Endothelial cell of umbilical vein (primary cell): ENCODE results near the gene CHSY1.

Source experiments
- EZH2 ChIP-seq: IDR thresholded peaks from 2 replicates; pipeline ENCODE4 v1.6.1; 2012; ENCODE audit warnings: borderline replicate concordance, low read depth, mild to moderate bottlenecking, moderate library complexity, low read length, inconsistent platforms; ENCODE audit not compliant: severe bottlenecking
- GATA2 ChIP-seq: IDR thresholded peaks from 2 replicates; pipeline ENCODE4 v1.7.0; 2011; ENCODE audit warnings: low read depth, mild to moderate bottlenecking, moderate library complexity, mixed read lengths, low read length; ENCODE audit not compliant: insufficient read length, insufficient read depth
- JUN ChIP-seq: IDR thresholded peaks from 2 replicates; pipeline ENCODE4 v1.6.1; 2011; ENCODE audit warnings: borderline replicate concordance, low read depth; ENCODE audit not compliant: insufficient read length, insufficient read depth
- MYC ChIP-seq: IDR thresholded peaks from one replicate; pipeline ENCODE4 v1.6.1; 2011; ENCODE audit warnings: mild to moderate bottlenecking, low read depth, low read length
- POLR2A ChIP-seq: IDR thresholded peaks from 2 replicates; pipeline ENCODE4 v1.6.1; 2012; ENCODE audit warnings: low read depth, mild to moderate bottlenecking, control low read depth, low read length
- POLR2AphosphoS5 ChIP-seq: IDR thresholded peaks from 2 replicates; pipeline ENCODE4 v1.6.1; 2012; ENCODE audit warnings: low read depth, mild to moderate bottlenecking, control low read depth, low read length, moderate library complexity; ENCODE audit not compliant: insufficient read depth
- TF ChIP-seq, protein P1 (sequence below), 2 donors: IDR thresholded peaks; 1 replicate in 1 of 2; 2 replicates in 1 of 2; pipeline ENCODE4 v1.5.1; 2011; ENCODE audit warnings: low read length in 2 of 2, mild to moderate bottlenecking in 2 of 2, moderate library complexity in 2 of 2, control low read depth in 1 of 2, inconsistent platforms in 1 of 2, low read depth in 1 of 2; ENCODE audit not compliant: insufficient read depth in 1 of 2; ENCODE audit errors: extremely low read depth in 1 of 2
- TF ChIP-seq, protein P2 (sequence below): IDR thresholded peaks from 2 replicates; pipeline ENCODE4 v1.6.1; 2011; ENCODE audit not compliant: insufficient read depth, insufficient read length

DNA sequence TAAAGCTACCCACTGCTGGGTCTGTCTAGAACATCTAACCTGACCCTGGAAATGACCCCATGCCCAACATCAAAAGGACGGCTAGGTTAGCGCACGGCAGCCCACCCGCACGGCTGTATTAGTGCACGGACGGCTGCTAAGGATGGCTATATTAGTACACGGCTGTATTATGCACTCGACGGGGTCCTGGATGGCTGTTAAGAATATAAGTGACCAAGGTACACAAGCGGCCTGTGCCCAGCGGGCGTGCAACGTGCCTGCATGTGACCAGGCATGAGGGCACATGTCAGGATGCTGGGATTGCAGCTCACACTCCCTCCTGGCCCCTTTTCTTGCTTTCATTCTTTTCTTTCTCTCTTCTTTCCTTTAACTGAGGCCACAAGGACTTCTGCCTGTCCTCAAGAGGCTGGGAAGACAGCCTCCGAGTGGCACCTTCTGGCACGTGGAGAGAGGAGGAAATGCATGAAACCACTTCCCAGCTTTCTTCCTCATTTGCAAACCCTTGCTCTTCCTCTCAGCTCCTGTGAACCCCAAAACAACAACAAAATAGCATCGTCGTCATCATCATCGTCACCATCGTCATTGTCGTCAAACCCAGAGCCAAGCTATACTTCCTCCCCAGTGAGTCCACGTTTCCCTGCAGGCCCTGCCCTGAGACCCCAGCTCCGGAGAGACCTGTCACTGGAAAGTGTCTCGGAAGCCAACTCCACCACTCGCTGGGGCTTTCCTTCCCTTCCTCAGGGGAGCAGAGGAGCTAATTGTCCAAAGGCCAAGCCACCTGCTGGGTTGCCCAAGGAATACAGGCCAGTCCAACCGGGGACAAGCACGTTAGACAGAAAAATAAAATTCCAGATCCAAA lies 101.8 kb downstream of the CHSY1 start:
- TF ChIP-seq POLR2A (no peak), POLR2AphosphoS5 (no peak), GATA2 (no peak), EZH2 (no peak), MYC (no peak), JUN (no peak)
- TF ChIP-seq, protein P1, sequence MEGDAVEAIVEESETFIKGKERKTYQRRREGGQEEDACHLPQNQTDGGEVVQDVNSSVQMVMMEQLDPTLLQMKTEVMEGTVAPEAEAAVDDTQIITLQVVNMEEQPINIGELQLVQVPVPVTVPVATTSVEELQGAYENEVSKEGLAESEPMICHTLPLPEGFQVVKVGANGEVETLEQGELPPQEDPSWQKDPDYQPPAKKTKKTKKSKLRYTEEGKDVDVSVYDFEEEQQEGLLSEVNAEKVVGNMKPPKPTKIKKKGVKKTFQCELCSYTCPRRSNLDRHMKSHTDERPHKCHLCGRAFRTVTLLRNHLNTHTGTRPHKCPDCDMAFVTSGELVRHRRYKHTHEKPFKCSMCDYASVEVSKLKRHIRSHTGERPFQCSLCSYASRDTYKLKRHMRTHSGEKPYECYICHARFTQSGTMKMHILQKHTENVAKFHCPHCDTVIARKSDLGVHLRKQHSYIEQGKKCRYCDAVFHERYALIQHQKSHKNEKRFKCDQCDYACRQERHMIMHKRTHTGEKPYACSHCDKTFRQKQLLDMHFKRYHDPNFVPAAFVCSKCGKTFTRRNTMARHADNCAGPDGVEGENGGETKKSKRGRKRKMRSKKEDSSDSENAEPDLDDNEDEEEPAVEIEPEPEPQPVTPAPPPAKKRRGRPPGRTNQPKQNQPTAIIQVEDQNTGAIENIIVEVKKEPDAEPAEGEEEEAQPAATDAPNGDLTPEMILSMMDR (IDR thresholded peaks at IDR 0.05; ENCODE audit: extremely low read depth in 1 of 2, insufficient read depth in 1 of 2, low read depth in 1 of 2, low read length in 2 of 2), result no peak
- TF ChIP-seq, protein P2, sequence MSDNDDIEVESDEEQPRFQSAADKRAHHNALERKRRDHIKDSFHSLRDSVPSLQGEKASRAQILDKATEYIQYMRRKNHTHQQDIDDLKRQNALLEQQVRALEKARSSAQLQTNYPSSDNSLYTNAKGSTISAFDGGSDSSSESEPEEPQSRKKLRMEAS, result no peak
